K562 (cell line): ENCODE measurements around the gene ZKSCAN1. TPM values are rescaled to one million over a fixed set of nuclear protein-coding genes. Genes with fewer than 3 reads are reported as not detected.

Experiments used
- FOXJ3 ChIP-seq: sonication (generic); formaldehyde crosslinking; IDR thresholded peaks from 2 replicates; pipeline ENCODE4 v1.4.0; 2020; ENCODE audit warnings: mild to moderate bottlenecking, missing genetic modification reagents
- HDGF ChIP-seq: fragments of 450-650 bp; IDR thresholded peaks from 2 replicates; pipeline ENCODE4 v1.6.1; 2016
- KDM1A ChIP-seq, 2 experiments: fragments of 450-650 bp; IDR thresholded peaks; 2 replicates each; pipeline ENCODE4 v1.6.1; 2016; ENCODE audit warnings: mild to moderate bottlenecking in 2 of 2
- RBM25 ChIP-seq: fragments of 200-400 bp; formaldehyde crosslinking; IDR thresholded peaks from 2 replicates; pipeline ENCODE4 v1.6.1; 2018; ENCODE audit warnings: low read length, low read depth, moderate library complexity; ENCODE audit not compliant: severe bottlenecking
- SMARCE1 ChIP-seq: fragments of 450-650 bp; IDR thresholded peaks from 2 replicates; pipeline ENCODE4 v1.7.1; 2016; ENCODE audit warnings: mild to moderate bottlenecking
- THRAP3 ChIP-seq: fragments of 450-650 bp; IDR thresholded peaks from 2 replicates; pipeline ENCODE4 v1.6.1; 2016; ENCODE audit warnings: mild to moderate bottlenecking, inconsistent platforms, borderline replicate concordance
- polyA plus RNA-seq, 8 experiments: library from polyadenylated mRNA; depleted of rRNA in 4 of 8; stranded (reverse) in 5 of 8; unstranded in 3 of 8; fragments of >200 nt; fragmentation: Nextera tagmentation in 2 of 8; fragmentation: Illumina TruSeq in 1 of 8; extraction: Ambion mirVana in 2 of 8; extraction: Trizol in 1 of 8; gene quantifications; 2 replicates each; pipeline versions ENCODE4 v1.2.1 to v1.2.3, GENCODE V29; 2011 to 2014; ENCODE audit warnings: inconsistent platforms in 1 of 8, missing spikeins in 1 of 8
- total RNA-seq, 7 experiments: library from RNA; depleted of rRNA in 6 of 7; stranded (reverse); fragments of >200 nt in 6 of 7; fragmentation: Illumina TruSeq in 2 of 7; extraction: Trizol in 2 of 7; gene quantifications; 2 replicates each; pipeline versions ENCODE4 v1.2.1 to v1.2.3, GENCODE V29; 2011 to 2021; ENCODE audit warnings: low replicate concordance in 1 of 7
- TF ChIP-seq, protein P1 (sequence below), 2 experiments: fragments of 450-650 bp; formaldehyde crosslinking in 1 of 2; IDR thresholded peaks; 2 replicates each; pipeline versions ENCODE4 v1.4.0 to v1.6.1; 2014 to 2020; ENCODE audit warnings: mild to moderate bottlenecking in 2 of 2, borderline replicate concordance in 1 of 2, low read depth in 1 of 2
- TF ChIP-seq, protein P2 (sequence below): fragments of 450-650 bp; IDR thresholded peaks from 2 replicates; pipeline ENCODE4 v1.6.1; 2017; ENCODE audit warnings: antibody characterized with exemption, mild to moderate bottlenecking
- TF ChIP-seq, protein P3 (sequence below), 2 experiments: fragments of 450-650 bp; IDR thresholded peaks; 2 replicates each; pipeline ENCODE4 v1.6.1; 2018; ENCODE audit warnings: mild to moderate bottlenecking in 2 of 2, low read depth in 1 of 2; ENCODE audit not compliant: partially characterized antibody in 2 of 2

Gene ZKSCAN1
- total and polyA plus RNA-seq, 9 of the 15 experiments (the other 6 are each of a cell fraction or from before 2014, with no cell fraction given), result 5.3 to 43.0 (median 23.2) TPM

DNA sequence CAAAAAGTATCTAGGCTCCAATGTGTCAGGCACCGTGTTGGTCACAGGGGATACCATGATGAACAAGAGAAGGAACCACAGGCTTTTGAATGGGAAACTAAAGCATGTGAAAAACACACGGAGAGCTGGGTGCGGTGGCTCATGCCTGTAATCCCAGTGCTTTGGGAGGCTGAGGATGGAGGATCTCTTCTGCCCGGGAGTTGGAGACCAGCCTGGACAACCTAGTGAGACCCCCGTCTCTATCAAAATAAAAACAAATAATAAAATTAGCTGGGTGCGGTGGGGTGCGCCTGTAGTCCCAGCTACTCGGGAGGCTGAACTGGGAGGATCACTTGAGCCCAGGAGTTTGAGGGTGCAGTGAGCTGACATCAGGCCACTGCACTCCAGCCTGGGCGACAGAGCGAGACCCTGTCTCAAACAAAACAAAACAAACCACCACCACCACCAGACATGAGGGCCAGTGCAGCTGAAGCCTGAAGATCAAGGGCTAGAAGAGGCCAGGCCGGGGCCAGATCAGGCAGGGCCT, 72.8 kb downstream of the ZKSCAN1 start (continued):
- TF ChIP-seq, protein P1, sequence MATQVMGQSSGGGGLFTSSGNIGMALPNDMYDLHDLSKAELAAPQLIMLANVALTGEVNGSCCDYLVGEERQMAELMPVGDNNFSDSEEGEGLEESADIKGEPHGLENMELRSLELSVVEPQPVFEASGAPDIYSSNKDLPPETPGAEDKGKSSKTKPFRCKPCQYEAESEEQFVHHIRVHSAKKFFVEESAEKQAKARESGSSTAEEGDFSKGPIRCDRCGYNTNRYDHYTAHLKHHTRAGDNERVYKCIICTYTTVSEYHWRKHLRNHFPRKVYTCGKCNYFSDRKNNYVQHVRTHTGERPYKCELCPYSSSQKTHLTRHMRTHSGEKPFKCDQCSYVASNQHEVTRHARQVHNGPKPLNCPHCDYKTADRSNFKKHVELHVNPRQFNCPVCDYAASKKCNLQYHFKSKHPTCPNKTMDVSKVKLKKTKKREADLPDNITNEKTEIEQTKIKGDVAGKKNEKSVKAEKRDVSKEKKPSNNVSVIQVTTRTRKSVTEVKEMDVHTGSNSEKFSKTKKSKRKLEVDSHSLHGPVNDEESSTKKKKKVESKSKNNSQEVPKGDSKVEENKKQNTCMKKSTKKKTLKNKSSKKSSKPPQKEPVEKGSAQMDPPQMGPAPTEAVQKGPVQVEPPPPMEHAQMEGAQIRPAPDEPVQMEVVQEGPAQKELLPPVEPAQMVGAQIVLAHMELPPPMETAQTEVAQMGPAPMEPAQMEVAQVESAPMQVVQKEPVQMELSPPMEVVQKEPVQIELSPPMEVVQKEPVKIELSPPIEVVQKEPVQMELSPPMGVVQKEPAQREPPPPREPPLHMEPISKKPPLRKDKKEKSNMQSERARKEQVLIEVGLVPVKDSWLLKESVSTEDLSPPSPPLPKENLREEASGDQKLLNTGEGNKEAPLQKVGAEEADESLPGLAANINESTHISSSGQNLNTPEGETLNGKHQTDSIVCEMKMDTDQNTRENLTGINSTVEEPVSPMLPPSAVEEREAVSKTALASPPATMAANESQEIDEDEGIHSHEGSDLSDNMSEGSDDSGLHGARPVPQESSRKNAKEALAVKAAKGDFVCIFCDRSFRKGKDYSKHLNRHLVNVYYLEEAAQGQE (IDR thresholded peaks at IDR 0.05; ENCODE audit: borderline replicate concordance), result peak; percentile 28; the same call in 1 of the 2 replicates
- TF ChIP-seq, protein P1 (CRISPR knock-in tag; IDR thresholded peaks at IDR 0.05; ENCODE audit: low read depth), result no peak
- TF ChIP-seq KDM1A (IDR thresholded peaks at IDR 0.05) (peak in 1 of 2 experiments; percentile 47; a peak in 1 of 4 replicates), FOXJ3 (CRISPR knock-in tag) (no peak), SMARCE1 (peak; percentile 34; the same call in 1 of the 2 replicates), RBM25 (peak; percentile 19), THRAP3 (peak; percentile 94), HDGF (peak; percentile 65; the same call in 1 of the 2 replicates)
- TF ChIP-seq, protein P2, sequence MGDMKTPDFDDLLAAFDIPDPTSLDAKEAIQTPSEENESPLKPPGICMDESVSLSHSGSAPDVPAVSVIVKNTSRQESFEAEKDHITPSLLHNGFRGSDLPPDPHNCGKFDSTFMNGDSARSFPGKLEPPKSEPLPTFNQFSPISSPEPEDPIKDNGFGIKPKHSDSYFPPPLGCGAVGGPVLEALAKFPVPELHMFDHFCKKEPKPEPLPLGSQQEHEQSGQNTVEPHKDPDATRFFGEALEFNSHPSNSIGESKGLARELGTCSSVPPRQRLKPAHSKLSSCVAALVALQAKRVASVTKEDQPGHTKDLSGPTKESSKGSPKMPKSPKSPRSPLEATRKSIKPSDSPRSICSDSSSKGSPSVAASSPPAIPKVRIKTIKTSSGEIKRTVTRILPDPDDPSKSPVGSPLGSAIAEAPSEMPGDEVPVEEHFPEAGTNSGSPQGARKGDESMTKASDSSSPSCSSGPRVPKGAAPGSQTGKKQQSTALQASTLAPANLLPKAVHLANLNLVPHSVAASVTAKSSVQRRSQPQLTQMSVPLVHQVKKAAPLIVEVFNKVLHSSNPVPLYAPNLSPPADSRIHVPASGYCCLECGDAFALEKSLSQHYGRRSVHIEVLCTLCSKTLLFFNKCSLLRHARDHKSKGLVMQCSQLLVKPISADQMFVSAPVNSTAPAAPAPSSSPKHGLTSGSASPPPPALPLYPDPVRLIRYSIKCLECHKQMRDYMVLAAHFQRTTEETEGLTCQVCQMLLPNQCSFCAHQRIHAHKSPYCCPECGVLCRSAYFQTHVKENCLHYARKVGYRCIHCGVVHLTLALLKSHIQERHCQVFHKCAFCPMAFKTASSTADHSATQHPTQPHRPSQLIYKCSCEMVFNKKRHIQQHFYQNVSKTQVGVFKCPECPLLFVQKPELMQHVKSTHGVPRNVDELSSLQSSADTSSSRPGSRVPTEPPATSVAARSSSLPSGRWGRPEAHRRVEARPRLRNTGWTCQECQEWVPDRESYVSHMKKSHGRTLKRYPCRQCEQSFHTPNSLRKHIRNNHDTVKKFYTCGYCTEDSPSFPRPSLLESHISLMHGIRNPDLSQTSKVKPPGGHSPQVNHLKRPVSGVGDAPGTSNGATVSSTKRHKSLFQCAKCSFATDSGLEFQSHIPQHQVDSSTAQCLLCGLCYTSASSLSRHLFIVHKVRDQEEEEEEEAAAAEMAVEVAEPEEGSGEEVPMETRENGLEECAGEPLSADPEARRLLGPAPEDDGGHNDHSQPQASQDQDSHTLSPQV, result no peak
- TF ChIP-seq, protein P3, sequence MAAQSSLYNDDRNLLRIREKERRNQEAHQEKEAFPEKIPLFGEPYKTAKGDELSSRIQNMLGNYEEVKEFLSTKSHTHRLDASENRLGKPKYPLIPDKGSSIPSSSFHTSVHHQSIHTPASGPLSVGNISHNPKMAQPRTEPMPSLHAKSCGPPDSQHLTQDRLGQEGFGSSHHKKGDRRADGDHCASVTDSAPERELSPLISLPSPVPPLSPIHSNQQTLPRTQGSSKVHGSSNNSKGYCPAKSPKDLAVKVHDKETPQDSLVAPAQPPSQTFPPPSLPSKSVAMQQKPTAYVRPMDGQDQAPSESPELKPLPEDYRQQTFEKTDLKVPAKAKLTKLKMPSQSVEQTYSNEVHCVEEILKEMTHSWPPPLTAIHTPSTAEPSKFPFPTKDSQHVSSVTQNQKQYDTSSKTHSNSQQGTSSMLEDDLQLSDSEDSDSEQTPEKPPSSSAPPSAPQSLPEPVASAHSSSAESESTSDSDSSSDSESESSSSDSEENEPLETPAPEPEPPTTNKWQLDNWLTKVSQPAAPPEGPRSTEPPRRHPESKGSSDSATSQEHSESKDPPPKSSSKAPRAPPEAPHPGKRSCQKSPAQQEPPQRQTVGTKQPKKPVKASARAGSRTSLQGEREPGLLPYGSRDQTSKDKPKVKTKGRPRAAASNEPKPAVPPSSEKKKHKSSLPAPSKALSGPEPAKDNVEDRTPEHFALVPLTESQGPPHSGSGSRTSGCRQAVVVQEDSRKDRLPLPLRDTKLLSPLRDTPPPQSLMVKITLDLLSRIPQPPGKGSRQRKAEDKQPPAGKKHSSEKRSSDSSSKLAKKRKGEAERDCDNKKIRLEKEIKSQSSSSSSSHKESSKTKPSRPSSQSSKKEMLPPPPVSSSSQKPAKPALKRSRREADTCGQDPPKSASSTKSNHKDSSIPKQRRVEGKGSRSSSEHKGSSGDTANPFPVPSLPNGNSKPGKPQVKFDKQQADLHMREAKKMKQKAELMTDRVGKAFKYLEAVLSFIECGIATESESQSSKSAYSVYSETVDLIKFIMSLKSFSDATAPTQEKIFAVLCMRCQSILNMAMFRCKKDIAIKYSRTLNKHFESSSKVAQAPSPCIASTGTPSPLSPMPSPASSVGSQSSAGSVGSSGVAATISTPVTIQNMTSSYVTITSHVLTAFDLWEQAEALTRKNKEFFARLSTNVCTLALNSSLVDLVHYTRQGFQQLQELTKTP (IDR thresholded peaks at IDR 0.05; ENCODE audit: low read depth in 1 of 2, partially characterized antibody in 2 of 2), result peak in 1 of 2 experiments; percentile 22
